GM19193 (cell line): ENCODE measurements around the gene ACCSL.

ENCODE experiments used
- POLR2A ChIP-seq: IDR thresholded peaks from 4 replicates; pipeline ENCODE4 v1.6.1; 2011; ENCODE audit not compliant: insufficient read depth, insufficient read length; ENCODE audit errors: extremely low read depth

ACCSL gene

DNA sequence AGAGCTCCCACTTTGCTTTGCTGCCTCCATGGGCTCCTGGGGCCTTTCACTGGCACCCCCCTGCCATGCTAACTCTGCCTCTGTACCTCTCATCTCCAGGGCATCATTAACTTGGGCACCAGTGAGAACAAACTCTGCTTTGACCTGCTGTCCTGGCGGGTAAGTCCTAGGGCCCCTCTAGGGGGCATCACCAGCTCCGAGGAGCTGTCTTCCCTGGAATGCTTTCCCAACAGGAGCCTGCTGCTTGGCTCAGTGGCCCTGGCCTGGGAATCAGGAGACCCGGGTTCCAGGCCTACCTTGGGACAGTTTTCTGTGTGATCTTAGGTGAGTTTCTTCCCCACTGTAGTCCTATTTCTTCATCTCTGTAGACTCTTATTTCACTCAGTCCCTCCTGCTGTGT lies 23.4 kb downstream of the ACCSL start:
- no peak for TF ChIP-seq POLR2A

GRCh38 chr11:44072757-44073658 lies 25.2 kb downstream of the ACCSL start:
- no peak for TF ChIP-seq POLR2A

- TF ChIP-seq POLR2A: no peak
These were observed 31.0 kb downstream of the ACCSL start for GRCh38 chr11:44078794-44079193.

DNA sequence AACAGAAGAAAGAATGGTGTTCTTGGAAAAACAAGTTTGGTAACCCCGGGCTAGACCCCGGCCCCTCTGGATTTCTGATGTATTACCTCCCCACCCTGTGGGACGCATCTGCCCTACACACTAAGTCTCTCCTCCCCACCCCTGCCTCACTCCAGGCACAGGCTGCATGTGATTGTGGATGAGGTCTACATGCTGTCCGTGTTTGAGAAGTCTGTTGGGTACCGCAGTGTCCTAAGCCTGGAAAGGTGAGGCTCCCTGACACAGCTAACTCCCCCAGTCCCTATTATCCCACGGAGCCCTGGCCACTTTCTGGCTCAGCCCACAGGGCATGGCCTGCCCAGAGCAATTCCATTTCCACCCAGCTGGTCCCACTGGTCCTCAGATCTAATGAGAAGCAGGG lies 31.6 kb downstream of the ACCSL start:
- no peak for TF ChIP-seq POLR2A

- TF ChIP-seq POLR2A: no peak
These were observed 33.2 kb downstream of the ACCSL start for GRCh38 chr11:44080951-44081350.

GRCh38 chr11:44082645-44083044 lies 34.9 kb downstream of the ACCSL start:
- TF ChIP-seq POLR2A: no peak

DNA sequence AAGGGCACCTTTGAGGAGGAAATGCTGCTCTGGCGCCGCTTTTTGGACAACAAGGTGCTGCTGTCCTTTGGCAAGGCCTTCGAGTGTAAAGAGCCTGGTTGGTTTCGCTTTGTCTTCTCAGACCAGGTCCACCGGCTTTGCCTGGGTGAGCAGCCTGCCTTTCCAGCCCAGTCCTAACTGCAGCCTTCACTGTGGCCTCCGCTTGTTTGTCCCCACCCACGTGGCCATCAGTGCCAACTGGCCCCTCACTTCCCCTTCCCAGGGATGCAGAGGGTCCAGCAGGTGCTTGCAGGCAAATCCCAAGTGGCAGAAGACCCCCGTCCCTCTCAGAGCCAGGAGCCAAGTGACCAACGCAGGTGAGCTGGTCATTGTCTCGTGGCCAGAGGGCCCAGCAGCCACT lies 35.7 kb downstream of the ACCSL start:
- TF ChIP-seq POLR2A: no peak

DNA sequence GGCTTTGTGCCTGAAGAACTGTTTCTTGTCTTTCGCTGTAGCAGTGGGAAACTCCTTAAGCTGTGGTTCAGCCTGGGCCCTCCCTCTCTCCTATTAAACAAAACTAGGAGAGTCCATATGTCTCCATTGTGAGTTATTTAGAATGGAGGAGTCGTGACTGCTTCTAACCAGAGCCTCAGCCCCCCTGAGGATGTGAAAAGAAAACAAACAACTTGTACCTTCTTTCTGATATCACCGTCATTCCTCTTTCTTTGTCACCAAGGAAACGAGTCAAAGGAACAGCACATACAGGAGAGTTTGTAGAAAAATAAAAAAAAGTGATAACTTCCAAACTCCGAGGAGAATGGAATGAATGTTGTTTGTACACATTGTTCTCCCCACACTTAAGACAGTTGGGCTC lies 36.1 kb downstream of the ACCSL start:
- no peak for TF ChIP-seq POLR2A

DNA sequence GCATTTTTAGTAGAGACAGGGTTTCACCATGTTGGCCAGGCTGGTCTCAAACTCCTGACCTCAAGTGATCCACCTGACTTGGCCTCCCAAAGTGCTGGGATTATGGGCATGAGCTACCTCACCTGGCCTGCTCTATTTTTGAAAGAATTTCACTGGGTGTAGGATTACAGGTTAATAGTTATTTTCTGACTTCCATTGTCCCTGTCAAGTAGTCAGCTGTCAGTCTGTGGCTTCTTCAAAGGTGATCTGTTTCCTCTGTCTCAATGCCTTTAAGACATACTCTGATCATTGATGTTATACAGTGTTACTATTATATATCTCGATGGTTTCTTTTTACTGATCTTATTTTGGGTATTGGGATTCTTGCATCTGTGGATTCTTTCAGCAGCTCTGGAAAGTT lies 37.5 kb downstream of the ACCSL start:
- no peak for TF ChIP-seq POLR2A

- no peak for TF ChIP-seq POLR2A
These were observed 40.6 kb downstream of the ACCSL start for GRCh38 chr11:44088377-44088776.

DNA sequence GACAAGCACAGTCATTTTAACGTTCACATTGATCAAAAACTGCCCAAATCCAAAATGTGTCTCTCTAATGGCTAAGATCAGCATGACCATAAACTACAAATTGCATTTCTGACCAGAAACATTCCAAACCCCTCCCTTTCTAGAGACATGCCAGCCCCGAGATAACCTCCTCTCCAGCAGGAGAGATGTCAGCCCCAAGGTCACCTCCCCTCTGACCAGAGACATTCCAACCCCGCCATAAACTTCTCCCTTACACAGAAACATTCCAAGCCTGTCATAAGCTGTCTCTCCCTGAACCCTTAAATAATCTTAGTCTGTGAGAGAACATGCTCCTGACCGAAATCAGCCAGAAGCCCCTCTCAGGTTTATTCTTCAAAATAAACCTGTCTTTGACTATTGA lies 41.1 kb downstream of the ACCSL start:
- TF ChIP-seq POLR2A: no peak

- TF ChIP-seq POLR2A: no peak
These were observed 42.8 kb downstream of the ACCSL start for GRCh38 chr11:44090539-44090938.

DNA sequence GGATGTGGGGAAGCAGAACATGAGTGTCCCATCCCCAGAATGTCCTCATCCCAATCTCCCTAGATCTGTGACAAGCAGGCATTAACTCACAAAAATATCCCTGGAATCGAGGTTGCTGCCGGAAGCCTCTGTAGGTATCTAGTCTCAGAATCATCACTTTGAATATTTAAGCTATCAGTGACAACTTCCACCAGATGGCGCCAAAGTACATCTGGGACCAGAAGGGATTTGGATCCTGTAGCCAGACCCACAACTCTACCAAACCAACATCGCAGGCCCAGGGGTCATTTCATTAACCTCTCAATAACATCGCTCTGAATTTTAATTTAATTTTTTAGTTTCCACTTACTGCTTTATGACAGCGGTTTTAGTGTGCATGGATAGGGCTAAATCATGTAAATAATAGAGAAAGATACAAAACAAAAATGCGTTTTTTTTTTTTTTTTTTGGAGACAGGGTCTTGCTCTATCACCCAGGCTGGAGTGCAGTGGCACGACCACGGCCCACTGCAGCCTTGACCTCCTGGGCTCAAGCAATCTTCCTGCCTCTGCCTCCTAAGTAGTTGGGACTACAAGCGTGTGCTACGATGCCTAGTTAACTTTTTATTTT lies 46.6 kb downstream of the ACCSL start:
- TF ChIP-seq POLR2A: no peak

GRCh38 chr11:44095506-44096359 lies 48.0 kb downstream of the ACCSL start, which contains the start of gene EXT2:
TSS of gene EXT2 (plus strand) at chr11:44095678. CDS start at chr11:44107713, 12,035 bp downstream.
- peak; percentile 54 for TF ChIP-seq POLR2A
